ENCODE measurements around the gene SLC35A5. TPM values are rescaled to one million over a fixed set of nuclear protein-coding genes. Genes with fewer than 3 reads are reported as not detected.

Gene SLC35A5
- total RNA-seq, 1 experiment from 2014 or later, result 39.2 TPM

DNA sequence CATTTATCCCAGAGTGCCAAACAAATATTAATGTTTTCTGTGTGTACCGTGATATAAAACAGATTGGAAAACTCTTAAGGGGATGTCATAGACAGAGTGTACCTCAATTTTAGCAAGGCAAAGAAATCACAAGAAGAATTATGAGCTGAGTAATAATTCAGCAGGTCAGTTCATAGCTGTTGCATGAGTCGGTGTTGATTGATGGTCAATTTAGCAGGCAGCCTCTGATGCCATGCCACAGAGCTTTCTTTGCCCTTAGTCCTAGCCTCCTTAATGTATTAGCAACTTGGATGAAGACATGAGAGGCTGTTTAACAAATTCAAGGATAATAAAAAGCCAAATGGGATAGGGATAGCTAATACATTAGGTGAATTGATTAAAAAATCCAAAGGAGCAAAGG, 6.8 kb downstream of the SLC35A5 start:
- no peaks in the 10 kb centered on the region for H3K9me3 Mint-ChIP-seq
- H3K4me3 Mint-ChIP-seq, result no peak overlapping the region
- H3K27me3 Mint-ChIP-seq (ENCODE audit: low read depth), result no peaks in the 10 kb centered on the region
- ChIA-PET POLR2A (no interaction called here), CTCF (interaction anchor here (1.1 kb wide), 1 partner anchor 14 kb away, joined by 3 read pairs; no protein-coding TSS in a partner anchor)
- no peak for ATAC-seq
- DNase-seq (ENCODE audit: low spot score), result no peak
- TF ChIP-seq HMGA2 (CRISPR knock-in tag; IDR thresholded peaks at IDR 0.05), result no peak
- TF ChIP-seq EMX1 (CRISPR knock-in tag; IDR thresholded peaks at IDR 0.05), result no peak
- no peak for TF ChIP-seq SMAD4 (CRISPR knock-in tag; IDR thresholded peaks at IDR 0.05)
- no peak for TF ChIP-seq ZBTB21 (CRISPR knock-in tag; IDR thresholded peaks at IDR 0.05; ENCODE audit: borderline replicate concordance)
- TF ChIP-seq, protein P1, sequence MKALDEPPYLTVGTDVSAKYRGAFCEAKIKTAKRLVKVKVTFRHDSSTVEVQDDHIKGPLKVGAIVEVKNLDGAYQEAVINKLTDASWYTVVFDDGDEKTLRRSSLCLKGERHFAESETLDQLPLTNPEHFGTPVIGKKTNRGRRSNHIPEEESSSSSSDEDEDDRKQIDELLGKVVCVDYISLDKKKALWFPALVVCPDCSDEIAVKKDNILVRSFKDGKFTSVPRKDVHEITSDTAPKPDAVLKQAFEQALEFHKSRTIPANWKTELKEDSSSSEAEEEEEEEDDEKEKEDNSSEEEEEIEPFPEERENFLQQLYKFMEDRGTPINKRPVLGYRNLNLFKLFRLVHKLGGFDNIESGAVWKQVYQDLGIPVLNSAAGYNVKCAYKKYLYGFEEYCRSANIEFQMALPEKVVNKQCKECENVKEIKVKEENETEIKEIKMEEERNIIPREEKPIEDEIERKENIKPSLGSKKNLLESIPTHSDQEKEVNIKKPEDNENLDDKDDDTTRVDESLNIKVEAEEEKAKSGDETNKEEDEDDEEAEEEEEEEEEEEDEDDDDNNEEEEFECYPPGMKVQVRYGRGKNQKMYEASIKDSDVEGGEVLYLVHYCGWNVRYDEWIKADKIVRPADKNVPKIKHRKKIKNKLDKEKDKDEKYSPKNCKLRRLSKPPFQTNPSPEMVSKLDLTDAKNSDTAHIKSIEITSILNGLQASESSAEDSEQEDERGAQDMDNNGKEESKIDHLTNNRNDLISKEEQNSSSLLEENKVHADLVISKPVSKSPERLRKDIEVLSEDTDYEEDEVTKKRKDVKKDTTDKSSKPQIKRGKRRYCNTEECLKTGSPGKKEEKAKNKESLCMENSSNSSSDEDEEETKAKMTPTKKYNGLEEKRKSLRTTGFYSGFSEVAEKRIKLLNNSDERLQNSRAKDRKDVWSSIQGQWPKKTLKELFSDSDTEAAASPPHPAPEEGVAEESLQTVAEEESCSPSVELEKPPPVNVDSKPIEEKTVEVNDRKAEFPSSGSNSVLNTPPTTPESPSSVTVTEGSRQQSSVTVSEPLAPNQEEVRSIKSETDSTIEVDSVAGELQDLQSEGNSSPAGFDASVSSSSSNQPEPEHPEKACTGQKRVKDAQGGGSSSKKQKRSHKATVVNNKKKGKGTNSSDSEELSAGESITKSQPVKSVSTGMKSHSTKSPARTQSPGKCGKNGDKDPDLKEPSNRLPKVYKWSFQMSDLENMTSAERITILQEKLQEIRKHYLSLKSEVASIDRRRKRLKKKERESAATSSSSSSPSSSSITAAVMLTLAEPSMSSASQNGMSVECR (CRISPR knock-in tag; IDR thresholded peaks at IDR 0.05; ENCODE audit: borderline replicate concordance), result no peak
- TF ChIP-seq ZNF232 (CRISPR knock-in tag; IDR thresholded peaks at IDR 0.05), result no peak
- peaks cover 15% of the 10 kb centered on the region for H3K4me1 Mint-ChIP-seq
- peaks cover 56% of the 10 kb centered on the region for H3K36me3 Mint-ChIP-seq
- no peak overlapping the region for H3K27ac Mint-ChIP-seq

DNA sequence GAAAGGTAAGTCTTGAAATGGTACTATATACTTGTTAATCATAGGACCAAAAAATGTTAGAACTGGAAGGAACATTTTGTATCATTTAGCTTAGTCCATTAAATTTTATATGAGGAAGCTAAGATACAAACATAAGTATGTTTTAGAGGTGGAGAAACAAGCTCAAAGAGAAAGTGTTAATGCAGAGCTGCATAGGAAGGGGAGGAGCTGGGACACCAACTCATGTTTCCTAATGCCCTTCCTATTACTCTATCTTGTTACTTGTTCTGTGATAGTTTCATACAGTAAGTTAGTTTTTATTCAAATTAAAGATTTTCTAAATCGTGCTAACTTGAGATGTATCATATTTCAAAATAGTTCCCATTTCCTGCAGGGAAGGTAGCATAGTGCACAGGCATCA, 7.4 kb downstream of the SLC35A5 start:
- no peak for DNase-seq (ENCODE audit: low spot score)
- ChIA-PET POLR2A (no interaction called here), CTCF (interaction anchor here (1.1 kb wide), 1 partner anchor 13 kb away, joined by 3 read pairs; no protein-coding TSS in a partner anchor)
- Mint-ChIP-seq H3K27ac (no peak overlapping the region), H3K4me1 (peaks cover 9% of the 10 kb centered on the region), H3K27me3 (ENCODE audit: low read depth) (no peaks in the 10 kb centered on the region), H3K4me3 (no peak overlapping the region), H3K9me3 (no peaks in the 10 kb centered on the region), H3K36me3 (peaks cover 62% of the 10 kb centered on the region)
- ATAC-seq, result no peak
- no peak for TF ChIP-seq SMAD4 (CRISPR knock-in tag; IDR thresholded peaks at IDR 0.05)
- TF ChIP-seq, protein P2, sequence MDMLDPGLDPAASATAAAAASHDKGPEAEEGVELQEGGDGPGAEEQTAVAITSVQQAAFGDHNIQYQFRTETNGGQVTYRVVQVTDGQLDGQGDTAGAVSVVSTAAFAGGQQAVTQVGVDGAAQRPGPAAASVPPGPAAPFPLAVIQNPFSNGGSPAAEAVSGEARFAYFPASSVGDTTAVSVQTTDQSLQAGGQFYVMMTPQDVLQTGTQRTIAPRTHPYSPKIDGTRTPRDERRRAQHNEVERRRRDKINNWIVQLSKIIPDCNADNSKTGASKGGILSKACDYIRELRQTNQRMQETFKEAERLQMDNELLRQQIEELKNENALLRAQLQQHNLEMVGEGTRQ (CRISPR knock-in tag; IDR thresholded peaks at IDR 0.05), result no peak
- TF ChIP-seq CBFB (CRISPR knock-in tag; IDR thresholded peaks at IDR 0.05; ENCODE audit: low read depth), result no peak
- TF ChIP-seq, protein P1 (CRISPR knock-in tag; IDR thresholded peaks at IDR 0.05; ENCODE audit: borderline replicate concordance), result no peak
- TF ChIP-seq, protein P3, sequence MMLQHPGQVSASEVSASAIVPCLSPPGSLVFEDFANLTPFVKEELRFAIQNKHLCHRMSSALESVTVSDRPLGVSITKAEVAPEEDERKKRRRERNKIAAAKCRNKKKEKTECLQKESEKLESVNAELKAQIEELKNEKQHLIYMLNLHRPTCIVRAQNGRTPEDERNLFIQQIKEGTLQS (CRISPR knock-in tag; conservative IDR thresholded peaks at IDR 0.05), result no peak
- TF ChIP-seq NR2C2 (CRISPR knock-in tag; IDR thresholded peaks at IDR 0.05), result no peak
- TF ChIP-seq NR1H2 (CRISPR knock-in tag; IDR thresholded peaks at IDR 0.05), result no peak
- TF ChIP-seq, protein P4, sequence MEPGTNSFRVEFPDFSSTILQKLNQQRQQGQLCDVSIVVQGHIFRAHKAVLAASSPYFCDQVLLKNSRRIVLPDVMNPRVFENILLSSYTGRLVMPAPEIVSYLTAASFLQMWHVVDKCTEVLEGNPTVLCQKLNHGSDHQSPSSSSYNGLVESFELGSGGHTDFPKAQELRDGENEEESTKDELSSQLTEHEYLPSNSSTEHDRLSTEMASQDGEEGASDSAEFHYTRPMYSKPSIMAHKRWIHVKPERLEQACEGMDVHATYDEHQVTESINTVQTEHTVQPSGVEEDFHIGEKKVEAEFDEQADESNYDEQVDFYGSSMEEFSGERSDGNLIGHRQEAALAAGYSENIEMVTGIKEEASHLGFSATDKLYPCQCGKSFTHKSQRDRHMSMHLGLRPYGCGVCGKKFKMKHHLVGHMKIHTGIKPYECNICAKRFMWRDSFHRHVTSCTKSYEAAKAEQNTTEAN (CRISPR knock-in tag; IDR thresholded peaks at IDR 0.05), result no peak
- TF ChIP-seq, protein P5, sequence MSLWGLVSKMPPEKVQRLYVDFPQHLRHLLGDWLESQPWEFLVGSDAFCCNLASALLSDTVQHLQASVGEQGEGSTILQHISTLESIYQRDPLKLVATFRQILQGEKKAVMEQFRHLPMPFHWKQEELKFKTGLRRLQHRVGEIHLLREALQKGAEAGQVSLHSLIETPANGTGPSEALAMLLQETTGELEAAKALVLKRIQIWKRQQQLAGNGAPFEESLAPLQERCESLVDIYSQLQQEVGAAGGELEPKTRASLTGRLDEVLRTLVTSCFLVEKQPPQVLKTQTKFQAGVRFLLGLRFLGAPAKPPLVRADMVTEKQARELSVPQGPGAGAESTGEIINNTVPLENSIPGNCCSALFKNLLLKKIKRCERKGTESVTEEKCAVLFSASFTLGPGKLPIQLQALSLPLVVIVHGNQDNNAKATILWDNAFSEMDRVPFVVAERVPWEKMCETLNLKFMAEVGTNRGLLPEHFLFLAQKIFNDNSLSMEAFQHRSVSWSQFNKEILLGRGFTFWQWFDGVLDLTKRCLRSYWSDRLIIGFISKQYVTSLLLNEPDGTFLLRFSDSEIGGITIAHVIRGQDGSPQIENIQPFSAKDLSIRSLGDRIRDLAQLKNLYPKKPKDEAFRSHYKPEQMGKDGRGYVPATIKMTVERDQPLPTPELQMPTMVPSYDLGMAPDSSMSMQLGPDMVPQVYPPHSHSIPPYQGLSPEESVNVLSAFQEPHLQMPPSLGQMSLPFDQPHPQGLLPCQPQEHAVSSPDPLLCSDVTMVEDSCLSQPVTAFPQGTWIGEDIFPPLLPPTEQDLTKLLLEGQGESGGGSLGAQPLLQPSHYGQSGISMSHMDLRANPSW (CRISPR knock-in tag; conservative IDR thresholded peaks at IDR 0.05; ENCODE audit: low read depth), result no peak
- TF ChIP-seq ZNF121 (CRISPR knock-in tag; IDR thresholded peaks at IDR 0.05), result no peak
- TF ChIP-seq, protein P6, sequence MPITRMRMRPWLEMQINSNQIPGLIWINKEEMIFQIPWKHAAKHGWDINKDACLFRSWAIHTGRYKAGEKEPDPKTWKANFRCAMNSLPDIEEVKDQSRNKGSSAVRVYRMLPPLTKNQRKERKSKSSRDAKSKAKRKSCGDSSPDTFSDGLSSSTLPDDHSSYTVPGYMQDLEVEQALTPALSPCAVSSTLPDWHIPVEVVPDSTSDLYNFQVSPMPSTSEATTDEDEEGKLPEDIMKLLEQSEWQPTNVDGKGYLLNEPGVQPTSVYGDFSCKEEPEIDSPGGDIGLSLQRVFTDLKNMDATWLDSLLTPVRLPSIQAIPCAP (CRISPR knock-in tag; IDR thresholded peaks at IDR 0.05), result no peak
- TF ChIP-seq, protein P7, sequence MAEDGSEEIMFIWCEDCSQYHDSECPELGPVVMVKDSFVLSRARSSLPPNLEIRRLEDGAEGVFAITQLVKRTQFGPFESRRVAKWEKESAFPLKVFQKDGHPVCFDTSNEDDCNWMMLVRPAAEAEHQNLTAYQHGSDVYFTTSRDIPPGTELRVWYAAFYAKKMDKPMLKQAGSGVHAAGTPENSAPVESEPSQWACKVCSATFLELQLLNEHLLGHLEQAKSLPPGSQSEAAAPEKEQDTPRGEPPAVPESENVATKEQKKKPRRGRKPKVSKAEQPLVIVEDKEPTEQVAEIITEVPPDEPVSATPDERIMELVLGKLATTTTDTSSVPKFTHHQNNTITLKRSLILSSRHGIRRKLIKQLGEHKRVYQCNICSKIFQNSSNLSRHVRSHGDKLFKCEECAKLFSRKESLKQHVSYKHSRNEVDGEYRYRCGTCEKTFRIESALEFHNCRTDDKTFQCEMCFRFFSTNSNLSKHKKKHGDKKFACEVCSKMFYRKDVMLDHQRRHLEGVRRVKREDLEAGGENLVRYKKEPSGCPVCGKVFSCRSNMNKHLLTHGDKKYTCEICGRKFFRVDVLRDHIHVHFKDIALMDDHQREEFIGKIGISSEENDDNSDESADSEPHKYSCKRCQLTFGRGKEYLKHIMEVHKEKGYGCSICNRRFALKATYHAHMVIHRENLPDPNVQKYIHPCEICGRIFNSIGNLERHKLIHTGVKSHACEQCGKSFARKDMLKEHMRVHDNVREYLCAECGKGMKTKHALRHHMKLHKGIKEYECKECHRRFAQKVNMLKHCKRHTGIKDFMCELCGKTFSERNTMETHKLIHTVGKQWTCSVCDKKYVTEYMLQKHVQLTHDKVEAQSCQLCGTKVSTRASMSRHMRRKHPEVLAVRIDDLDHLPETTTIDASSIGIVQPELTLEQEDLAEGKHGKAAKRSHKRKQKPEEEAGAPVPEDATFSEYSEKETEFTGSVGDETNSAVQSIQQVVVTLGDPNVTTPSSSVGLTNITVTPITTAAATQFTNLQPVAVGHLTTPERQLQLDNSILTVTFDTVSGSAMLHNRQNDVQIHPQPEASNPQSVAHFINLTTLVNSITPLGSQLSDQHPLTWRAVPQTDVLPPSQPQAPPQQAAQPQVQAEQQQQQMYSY (CRISPR knock-in tag; IDR thresholded peaks at IDR 0.05), result no peak
